ENCODE results near the gene CROCC2.

DNA sequence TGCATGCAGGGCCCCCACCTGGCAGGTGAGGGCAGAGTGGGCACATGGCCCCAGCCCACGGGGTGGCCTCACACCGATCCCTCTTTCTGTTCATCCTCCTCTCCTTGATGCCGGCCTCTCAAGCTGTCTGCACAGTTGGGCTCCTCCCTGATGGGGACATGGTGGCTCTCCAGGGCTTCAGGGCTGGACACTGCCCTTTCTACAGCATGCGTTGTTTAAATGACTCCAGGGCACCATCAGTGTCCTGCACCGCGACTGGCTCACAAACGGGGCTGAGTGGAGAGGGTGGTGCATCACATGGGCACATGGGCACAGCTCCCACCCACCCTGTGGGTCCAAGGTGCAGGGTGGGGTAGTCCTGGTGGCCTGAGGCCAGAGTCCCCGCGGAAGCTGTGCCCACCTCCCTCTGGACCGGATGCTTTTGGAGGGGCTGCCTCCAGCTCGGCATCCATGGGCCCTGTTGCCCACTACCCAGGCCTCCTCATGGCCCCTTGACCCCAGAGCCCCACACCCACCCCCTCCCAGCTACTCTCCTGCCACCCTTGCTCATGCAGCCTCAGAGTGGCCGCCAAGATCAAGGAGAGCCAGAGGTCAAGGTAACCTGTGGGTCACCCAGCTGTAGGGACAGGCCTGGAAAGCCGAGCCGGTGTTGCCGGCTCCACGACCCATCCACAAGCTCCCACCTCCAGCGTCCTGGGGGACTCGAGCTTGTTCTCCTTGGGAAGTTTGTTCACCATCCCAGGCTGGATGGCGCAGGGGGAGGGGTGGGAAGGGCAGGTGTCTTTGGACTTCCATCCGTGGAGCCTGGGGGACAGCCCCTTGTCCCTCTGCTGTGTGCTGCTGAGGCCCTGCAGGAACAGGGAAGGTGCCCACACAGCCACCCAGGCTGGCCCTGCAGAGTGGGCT lies 80.0 kb downstream of the CROCC2 start:
- TF ChIP-seq POLR2A (IDR thresholded peaks at IDR 0.05) (no peak), EP300 (IDR thresholded peaks at IDR 0.05) (no peak), POLR2AphosphoS5 (IDR thresholded peaks at IDR 0.05) (no peak)
- TF ChIP-seq, protein P1, sequence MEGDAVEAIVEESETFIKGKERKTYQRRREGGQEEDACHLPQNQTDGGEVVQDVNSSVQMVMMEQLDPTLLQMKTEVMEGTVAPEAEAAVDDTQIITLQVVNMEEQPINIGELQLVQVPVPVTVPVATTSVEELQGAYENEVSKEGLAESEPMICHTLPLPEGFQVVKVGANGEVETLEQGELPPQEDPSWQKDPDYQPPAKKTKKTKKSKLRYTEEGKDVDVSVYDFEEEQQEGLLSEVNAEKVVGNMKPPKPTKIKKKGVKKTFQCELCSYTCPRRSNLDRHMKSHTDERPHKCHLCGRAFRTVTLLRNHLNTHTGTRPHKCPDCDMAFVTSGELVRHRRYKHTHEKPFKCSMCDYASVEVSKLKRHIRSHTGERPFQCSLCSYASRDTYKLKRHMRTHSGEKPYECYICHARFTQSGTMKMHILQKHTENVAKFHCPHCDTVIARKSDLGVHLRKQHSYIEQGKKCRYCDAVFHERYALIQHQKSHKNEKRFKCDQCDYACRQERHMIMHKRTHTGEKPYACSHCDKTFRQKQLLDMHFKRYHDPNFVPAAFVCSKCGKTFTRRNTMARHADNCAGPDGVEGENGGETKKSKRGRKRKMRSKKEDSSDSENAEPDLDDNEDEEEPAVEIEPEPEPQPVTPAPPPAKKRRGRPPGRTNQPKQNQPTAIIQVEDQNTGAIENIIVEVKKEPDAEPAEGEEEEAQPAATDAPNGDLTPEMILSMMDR (IDR thresholded peaks at IDR 0.05): no peak

Data from sigmoid colon (tissue), 4 donors.